ENCODE data around the gene CCT8L2. TPM values are rescaled to one million over a fixed set of nuclear protein-coding genes. Genes with fewer than 3 reads are reported as not detected.

CCT8L2 gene
- total and polyA plus RNA-seq, 2 of the 8 experiments (the other 6 are each of a cell fraction or from before 2014, with no cell fraction given) = not detected

- no peak overlapping the region for H2BK20ac ChIP-seq (ENCODE audit: low read length)
- no peak overlapping the region for H2BK120ac ChIP-seq (replicated peaks; ENCODE audit: low read depth, low read length)
- H2AK5ac ChIP-seq (ENCODE audit: low read depth, low read length) = no peak overlapping the region
- ChIA-PET POLR2A (ENCODE audit: partially characterized antibody) (no interaction called here), CTCF (ENCODE audit: partially characterized antibody) (no interaction called here)
- no peak overlapping the region for H3K4me3 ChIP-seq (ENCODE audit: extremely low read depth in 1 of 4, insufficient read depth in 2 of 4, low read depth in 3 of 4, low read length in 4 of 4)
- H3K27me3 ChIP-seq (replicated peaks in 1 of 4; ENCODE audit: control insufficient read depth in 3 of 4, extremely low read depth in 1 of 4, insufficient read depth in 3 of 4, low read length in 3 of 4) = no peaks in the 10 kb centered on the region
- no peaks in the 10 kb centered on the region for H3K79me2 ChIP-seq (ENCODE audit: control insufficient read depth in 1 of 2, insufficient read depth in 2 of 2, low read length in 2 of 2)
- DNase-seq (ENCODE audit: low read depth in 1 of 2, low spot score in 2 of 2) (no peak), FAIRE-seq (no peak)
- peaks cover 8 to 100% of the 10 kb centered on the region in 2 experiments; a peak in 3 of 4 replicates for H3K9me3 ChIP-seq (ENCODE audit: insufficient read depth in 2 of 2, low read depth in 1 of 2, low read length in 1 of 2)
- no peak overlapping the region for H3K56ac ChIP-seq (replicated peaks; ENCODE audit: insufficient read length, low read depth, low read length)
- TF ChIP-seq TAF7 (optimal IDR thresholded peaks at IDR 0.05; ENCODE audit: borderline replicate concordance, low read depth, low read length) (no peak), SP4 (IDR thresholded peaks at IDR 0.05; ENCODE audit: low read length) (no peak), CREB1 (IDR thresholded peaks at IDR 0.05) (no peak), RBBP5 (IDR thresholded peaks at IDR 0.05; ENCODE audit: borderline replicate concordance, low read depth, low read length) (no peak), SIRT6 (IDR thresholded peaks at IDR 0.05; ENCODE audit: low read length) (no peak), NANOG (IDR thresholded peaks at IDR 0.05; ENCODE audit: insufficient read depth, low read depth, low read length, poor library complexity, severe bottlenecking) (no peak)
- no peak overlapping the region for H2AFZ ChIP-seq (ENCODE audit: low read length)
- H2BK12ac ChIP-seq (ENCODE audit: low read depth, low read length) = no peak overlapping the region
- 66% methylated on average over 4 of the region's 4 CpGs; no CpG with 5 or more reads in 1 of the 2 experiments for WGBS, 2 experiments (ENCODE audit: extremely low coverage in 1 of 2, insufficient coverage in 1 of 2, insufficient read length in 1 of 2, insufficient replicate concordance in 2 of 2, low coverage in 1 of 2, low lambda C conversion rate in 2 of 2, missing lambda C conversion rate in 1 of 2)
- H3K79me1 ChIP-seq (ENCODE audit: low read depth, low read length) = no peaks in the 10 kb centered on the region
- H3K23me2 ChIP-seq (ENCODE audit: low read depth, low read length) = no peaks in the 10 kb centered on the region
- H3K9ac ChIP-seq (replicated peaks in 1 of 4; ENCODE audit: extremely low read depth in 1 of 4, low read depth in 3 of 4, low read length in 3 of 4) = no peak overlapping the region
- H3K23ac ChIP-seq (ENCODE audit: insufficient read length) = no peak overlapping the region
- H2BK5ac ChIP-seq (ENCODE audit: low read depth, low read length) = no peak overlapping the region
- no peak overlapping the region for H3K14ac ChIP-seq (ENCODE audit: insufficient read length)
- no peak overlapping the region for H4K8ac ChIP-seq (ENCODE audit: extremely low read depth, insufficient read depth, low read length)
- H2BK15ac ChIP-seq (ENCODE audit: low read length) = no peak overlapping the region
- H4K91ac ChIP-seq (replicated peaks; ENCODE audit: insufficient read length, low read length) = no peak overlapping the region
- no peaks in the 10 kb centered on the region for H4K20me1 ChIP-seq (replicated peaks in 1 of 2; ENCODE audit: control insufficient read depth in 1 of 2, insufficient read depth in 2 of 2, low read length in 2 of 2)
- H3K4ac ChIP-seq (replicated peaks; ENCODE audit: insufficient read length, low read depth, low read length) = no peak overlapping the region
- no peak overlapping the region for H3K27ac ChIP-seq (ENCODE audit: low read depth, low read length)
- no peaks in the 10 kb centered on the region for H3K4me1 ChIP-seq (replicated peaks in 1 of 4; ENCODE audit: control insufficient read depth in 3 of 4, insufficient read depth in 4 of 4, low read length in 3 of 4)
- no peaks in the 10 kb centered on the region; a peak in 1 of 8 replicates for H3K36me3 ChIP-seq (ENCODE audit: control insufficient read depth in 2 of 4, insufficient read depth in 4 of 4, low read length in 3 of 4)
- H4K5ac ChIP-seq (ENCODE audit: insufficient read length, low read depth, low read length) = no peak overlapping the region
- H3K4me2 ChIP-seq (ENCODE audit: insufficient read depth in 1 of 2, low read depth in 2 of 2, low read length in 2 of 2) = no peak overlapping the region
- H3K18ac ChIP-seq (ENCODE audit: extremely low read depth, low read length) = no peak overlapping the region
Measured at GRCh38 chr22:16562711-16563554, 29.7 kb downstream of the CCT8L2 start.

Measured in H1 (cell line).